Endothelial cell of hepatic sinusoid (primary cell): ENCODE results near the gene POU2AF2.
"Not testable (repeated sequence)": the region's sequence is repeated elsewhere in the genome, so short reads cannot be mapped to it uniquely, and the experiment has no call there.

Experiments
- in situ Hi-C: cut with HindIII; loops from 2 replicates; pipeline ENCODE4 v1.10.0; 2017; ENCODE audit warnings: low sequenced_read_pairs

Gene POU2AF2, protein sequence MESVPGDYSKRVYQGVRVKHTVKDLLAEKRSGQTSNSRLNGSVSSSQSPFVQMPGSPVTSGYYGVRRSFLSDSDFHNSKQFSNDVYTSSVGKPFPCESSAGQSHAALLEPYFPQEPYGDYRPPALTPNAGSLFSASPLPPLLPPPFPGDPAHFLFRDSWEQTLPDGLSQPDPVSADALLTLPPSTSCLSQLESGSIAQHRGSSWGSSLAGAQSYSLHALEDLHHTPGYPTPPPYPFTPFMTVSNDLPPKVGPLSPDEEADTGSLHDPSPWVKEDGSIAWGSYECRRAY

GRCh38 chr11:111245425-111245824 is at the start of gene POU2AF2:
POU2AF2 (plus strand) TSS chr11:111245725; CDS start chr11:111245854, 129 bp downstream.
- in situ Hi-C loops, result no loop called here

DNA sequence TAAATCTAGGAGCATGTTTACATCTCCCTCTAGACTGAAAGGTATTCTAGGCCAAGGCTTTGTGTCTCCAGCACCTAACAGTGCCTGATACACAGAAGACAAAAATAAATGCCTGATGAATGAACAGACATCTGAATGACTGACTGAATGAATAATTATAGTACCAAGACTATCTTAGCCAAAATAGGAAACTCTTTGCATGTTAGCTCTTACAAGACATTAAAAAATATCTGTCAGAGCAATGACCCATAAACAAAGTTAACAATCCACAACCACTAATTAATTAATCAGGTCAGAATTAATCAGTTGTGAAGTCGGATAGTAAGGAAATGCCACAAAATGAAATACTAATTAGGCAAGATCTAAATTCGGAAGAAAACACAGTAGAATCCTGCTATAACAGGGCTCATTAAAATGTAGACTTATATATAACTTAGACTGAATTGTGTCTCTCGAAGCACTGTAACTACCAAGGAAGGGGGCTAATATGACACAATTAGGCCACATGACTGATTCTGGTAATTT is 45.5 kb upstream of the POU2AF2 start:
- in situ Hi-C loops, result no loop called here

- in situ Hi-C loops, result no loop called here
Observed at GRCh38 chr11:111204211-111204610, 41.3 kb upstream of the POU2AF2 start.

DNA sequence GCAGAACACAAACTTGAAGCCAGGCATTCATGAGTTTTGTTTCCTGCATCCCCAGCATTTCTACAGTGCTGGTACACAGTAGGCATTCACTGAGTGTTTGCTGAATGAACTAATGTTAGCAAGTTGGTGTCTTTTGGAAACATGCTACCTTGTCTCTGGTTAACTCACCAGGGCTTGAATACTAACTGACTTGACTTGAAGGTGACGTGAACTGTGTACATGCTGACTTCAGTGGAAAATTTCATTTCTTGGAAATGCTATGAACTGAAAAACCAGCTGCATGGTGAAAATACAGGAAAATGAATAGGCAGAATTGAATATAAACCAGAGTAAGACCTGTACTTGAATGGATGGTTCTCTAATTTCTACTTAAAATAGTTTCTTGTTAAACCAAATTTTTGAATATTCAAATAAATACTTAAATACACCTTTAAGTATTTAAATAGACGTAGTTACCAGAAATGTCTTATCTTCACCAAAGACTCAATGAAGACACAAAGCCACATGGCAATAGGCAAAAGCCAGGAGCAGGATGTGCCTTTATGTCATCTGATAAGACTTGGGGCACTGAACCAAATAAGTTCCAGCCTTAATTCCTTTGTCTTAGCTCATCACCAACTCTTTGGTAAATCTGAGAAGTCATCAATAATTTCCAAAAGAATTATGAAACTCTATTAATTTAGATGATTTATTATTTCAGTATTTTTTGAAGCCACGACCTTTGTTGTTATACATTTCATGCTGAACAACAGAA is 39.7 kb upstream of the POU2AF2 start:
- in situ Hi-C loops, result no loop called here

GRCh38 chr11:111206472-111206871 is 39.1 kb upstream of the POU2AF2 start:
- in situ Hi-C loops, result no loop called here

DNA sequence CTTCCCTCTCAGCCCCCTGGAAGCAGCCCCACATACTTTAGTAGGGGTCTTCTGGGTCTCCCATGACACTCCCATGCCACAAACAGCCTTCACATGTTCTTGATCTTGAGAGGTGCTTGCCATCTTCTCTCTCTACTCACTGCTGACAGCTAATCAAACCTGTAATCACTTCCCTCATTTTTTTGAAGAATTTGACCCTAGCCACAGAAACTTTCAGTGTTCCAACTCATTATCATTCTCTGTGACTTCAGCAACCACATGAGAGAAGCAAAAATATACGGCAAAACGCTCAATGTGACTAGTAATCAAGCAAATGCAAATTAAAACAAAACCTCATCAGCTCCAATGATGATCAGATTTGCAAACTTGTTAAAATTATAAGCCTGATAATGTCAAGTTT is 38.3 kb upstream of the POU2AF2 start:
- in situ Hi-C loops, result no loop called here

- in situ Hi-C loops, result no loop called here
Observed at GRCh38 chr11:111209543-111210355, 35.8 kb upstream of the POU2AF2 start.

- in situ Hi-C loops, result no loop called here
Observed at GRCh38 chr11:111213256-111213655, 32.3 kb upstream of the POU2AF2 start.

DNA sequence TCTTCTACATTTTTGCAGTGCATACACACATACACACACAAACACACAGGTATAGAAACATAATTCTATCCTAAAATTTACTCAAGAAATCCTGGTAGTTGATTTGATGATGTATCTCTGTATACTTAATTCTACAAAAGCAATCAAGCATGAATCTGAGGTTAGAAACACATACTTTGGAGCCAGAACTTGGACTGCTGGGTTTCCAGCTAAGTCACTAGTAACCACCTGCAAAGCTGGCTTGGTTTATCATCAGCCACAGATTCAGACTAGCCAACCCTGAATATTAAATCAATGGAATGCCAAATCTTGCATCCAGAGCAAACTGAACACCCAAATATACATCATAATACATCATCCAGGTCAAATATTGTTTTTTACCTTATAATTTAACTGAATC is 24.8 kb upstream of the POU2AF2 start:
- in situ Hi-C loops, result no loop called here

GRCh38 chr11:111221208-111221607 is 24.3 kb upstream of the POU2AF2 start:
- in situ Hi-C loops, result no loop called here

DNA sequence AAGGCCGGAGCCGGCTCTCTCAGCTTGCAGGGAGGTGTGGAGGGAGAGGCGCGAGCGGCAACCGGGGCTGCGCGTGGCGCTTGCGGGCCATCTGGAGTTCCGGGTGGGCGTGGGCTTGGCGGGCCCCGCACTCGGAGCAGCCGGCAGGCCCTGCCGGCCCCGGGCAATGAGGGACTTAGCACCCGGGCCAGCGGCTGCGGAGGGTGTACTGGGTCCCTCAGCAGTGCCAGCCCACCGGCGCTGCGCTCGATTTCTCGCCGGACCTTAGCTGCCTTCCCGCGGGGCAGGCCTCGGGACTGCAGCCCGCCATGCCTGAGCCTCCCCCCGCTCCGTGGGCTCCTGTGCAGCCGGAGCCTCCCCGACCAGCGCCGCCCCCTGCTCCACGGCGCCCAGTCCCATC is 23.6 kb upstream of the POU2AF2 start:
- in situ Hi-C loops, result not testable (repeated sequence)

GRCh38 chr11:111222821-111223455 is 22.6 kb upstream of the POU2AF2 start:
- in situ Hi-C loops, result not testable (repeated sequence)

GRCh38 chr11:111225881-111226280 is 19.6 kb upstream of the POU2AF2 start:
- in situ Hi-C loops, result no loop called here

DNA sequence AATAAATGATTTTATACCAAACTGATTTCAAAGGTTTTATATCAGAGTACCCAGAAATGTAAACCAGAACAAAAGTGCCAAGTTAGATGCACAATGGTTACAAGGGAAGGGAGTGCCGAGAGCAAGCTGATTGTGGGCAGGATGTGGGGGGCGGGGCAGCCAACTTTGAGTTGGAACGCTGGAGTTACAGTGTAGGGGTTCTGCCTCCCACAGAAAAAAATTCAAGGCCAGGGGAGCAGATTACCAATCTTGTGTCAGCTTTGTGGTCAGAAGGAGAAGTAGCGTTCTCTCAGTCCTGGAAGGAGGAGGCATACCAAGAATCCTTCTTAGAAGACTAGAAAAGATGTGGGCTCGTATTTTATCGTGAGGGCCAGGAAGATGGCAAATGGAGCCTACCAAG is 15.9 kb upstream of the POU2AF2 start:
- in situ Hi-C loops, result no loop called here

DNA sequence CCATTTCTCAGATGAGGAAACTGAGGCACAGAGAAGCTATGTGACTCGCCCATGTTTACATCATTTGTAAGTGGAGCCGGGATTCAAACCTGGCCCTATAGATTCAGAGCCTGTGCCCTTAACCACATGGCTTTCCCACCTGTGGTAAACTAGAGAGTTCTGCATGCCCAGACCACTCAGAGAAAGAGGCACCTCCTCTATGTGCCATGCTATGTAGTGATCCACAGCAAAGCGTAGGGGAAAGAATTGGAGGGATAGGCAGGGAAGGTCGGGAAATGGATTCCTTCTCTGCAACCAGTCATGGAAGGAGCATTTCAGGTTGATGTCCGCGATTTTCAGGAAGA is 15.4 kb upstream of the POU2AF2 start:
- in situ Hi-C loops, result no loop called here

DNA sequence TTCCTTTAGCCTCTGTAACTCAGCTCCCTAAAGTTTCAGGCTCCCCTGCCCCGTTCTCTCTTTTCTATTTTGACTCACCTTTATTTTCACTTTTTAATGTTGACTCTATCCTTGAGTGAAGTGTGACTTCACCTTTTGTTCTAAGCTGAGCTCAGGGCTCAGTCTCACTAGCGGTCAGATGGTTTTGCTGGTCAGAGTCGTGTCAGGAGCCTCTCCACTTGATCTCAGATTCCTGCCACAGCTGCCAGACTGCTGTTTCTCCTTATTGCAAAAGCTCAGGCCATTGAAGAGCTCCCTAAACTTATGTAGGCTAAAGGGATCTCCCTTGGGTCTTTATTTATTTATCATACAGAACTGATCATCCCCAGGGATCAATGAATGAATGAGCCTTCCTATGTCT is 13.7 kb upstream of the POU2AF2 start:
- in situ Hi-C loops, result no loop called here

GRCh38 chr11:111236383-111236782 is 9.1 kb upstream of the POU2AF2 start:
- in situ Hi-C loops, result no loop called here

- in situ Hi-C loops, result no loop called here
Observed at GRCh38 chr11:111237926-111238325, 7.6 kb upstream of the POU2AF2 start.

DNA sequence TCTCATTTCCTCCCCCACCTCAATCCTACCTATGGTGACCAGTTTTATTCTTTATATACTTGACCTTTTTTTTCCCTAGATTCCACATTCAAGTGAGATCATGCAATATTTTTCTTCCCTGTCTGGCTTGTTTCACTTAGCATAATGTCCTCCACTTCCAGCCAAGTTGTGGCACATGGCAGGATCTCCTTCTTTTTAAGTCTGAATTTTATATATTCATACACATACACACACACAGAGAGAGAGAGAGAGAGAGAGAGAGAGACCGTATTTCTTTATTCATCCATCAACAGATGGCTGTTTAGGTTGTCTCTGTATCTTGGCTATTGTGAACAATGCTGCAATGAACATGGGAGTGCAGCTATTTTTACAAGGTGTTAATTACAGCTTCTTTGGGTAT is 1.4 kb downstream of the POU2AF2 start:
- in situ Hi-C loops, result no loop called here

DNA sequence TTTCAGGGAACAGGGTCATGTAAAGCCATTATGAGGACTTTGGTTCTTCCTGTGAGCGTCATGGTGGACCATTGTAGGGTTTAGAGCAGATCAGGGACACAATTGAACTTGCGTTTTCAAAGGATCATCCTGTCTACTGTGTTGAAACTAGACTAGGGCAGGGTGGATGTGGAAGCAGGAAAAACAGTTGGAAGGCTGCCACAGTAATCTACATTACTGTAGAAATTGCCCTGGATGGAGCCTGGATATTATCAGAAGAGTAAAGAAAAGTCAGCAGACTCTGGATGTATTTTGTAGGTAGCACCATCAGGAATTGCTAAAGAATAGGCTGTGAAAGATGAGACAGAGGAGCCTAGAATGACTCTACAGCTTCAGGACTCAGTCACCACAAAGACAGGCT is 5.4 kb downstream of the POU2AF2 start:
- in situ Hi-C loops, result no loop called here

DNA sequence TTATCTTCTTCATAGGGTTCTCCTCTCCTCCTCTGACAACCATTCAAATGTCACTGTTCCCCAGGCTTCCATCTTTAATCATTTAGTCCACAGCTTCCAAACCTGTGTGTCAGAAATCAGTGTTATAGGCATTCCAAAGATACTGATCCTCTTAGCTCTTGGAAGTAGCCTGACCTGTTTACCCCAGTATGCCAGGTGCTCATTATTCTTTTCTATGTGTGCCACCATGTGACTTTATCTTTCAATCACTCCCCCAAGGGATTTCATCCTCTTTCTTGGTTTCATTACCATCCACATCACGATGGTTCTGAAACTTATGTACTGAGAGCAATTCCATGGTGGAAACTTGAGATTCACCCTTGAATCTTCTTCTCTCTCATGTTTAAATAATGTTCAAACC is 7.6 kb downstream of the POU2AF2 start:
- in situ Hi-C loops, result no loop called here
